DLD1 (cell line): ENCODE data around the gene NTNG2.

Source experiments
- in situ Hi-C: cut with HindIII; loops from 2 replicates; pipeline ENCODE4 v1.10.0; 2017; ENCODE audit warnings: low sequenced_read_pairs

The NTNG2 gene

DNA sequence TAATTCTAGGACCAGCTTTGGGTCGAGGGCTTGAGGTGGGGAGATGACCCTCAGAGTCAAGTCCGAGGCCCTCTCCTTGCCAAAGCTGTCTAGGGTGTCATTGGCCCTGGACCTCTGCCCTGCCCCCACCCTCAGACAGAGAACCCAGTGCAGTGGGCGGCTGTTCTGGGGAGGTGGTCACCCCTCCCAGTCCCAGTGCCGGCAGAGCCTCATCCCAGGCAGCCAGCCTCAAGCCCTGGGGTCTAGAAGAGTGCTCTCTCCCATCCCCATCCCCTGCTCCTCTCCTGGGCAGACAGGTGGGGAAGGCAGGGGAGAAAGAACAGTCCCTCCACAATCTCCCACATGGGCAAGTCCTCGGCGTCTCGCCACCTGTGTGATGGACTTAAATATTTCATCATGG, 7.0 kb downstream of the NTNG2 start:
- in situ Hi-C loops: no loop called here

- in situ Hi-C loops: no loop called here
Observed at GRCh38 chr9:132169672-132170392, 8.0 kb downstream of the NTNG2 start.

GRCh38 chr9:132171702-132172101, 9.8 kb downstream of the NTNG2 start:
- in situ Hi-C loops: no loop called here

DNA sequence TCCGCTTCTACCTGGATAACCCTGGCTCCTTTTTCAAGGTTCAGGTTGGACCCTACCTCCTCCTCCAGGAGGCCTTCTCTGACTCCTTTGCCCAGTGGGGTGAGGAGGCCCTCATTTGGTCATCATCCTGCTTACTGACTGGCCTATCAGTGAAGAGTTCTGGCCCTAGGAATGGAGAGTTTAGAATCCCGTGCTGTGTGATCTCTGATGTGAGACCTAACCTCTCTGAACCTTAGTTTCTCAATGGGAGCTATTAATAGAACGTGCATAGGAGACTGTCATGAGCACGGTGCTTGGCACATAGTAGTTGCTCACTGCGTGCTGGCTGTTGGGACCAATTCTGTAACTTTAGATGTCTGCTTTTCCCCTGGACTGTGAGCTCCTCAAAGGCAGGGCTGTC, 10.3 kb downstream of the NTNG2 start:
- in situ Hi-C loops: no loop called here

- in situ Hi-C loops: no loop called here
Observed at GRCh38 chr9:132175431-132175830, 13.6 kb downstream of the NTNG2 start.

GRCh38 chr9:132176338-132176737, 14.5 kb downstream of the NTNG2 start:
- in situ Hi-C loops: no loop called here

DNA sequence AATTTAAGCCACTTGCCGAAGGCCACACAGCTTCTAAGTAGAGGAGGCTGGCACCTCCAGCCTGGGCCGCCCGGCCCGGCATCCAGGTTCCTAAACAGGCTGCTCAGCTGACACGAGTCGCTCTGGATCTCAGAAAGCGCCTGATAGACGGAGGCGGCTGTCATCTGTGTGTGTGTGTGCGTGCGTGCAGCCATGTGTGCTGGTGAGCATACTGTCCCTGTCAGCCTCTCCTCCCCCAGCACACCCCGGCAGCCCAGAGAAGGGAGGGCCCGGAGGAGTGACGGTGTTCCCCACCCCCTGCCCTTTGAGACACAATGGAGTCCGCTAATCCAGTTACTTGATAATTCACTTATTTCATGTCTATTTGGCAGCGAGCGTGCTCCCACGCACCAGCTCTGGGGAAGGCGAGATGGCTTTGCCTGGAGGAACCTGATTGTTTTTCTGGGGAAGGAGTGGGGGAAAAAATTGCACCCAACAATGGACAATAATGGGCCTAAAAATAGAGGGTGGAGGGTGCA, 20.0 kb downstream of the NTNG2 start:
- in situ Hi-C loops: no loop called here

- in situ Hi-C loops: no loop called here
Observed at GRCh38 chr9:132182314-132183091, 20.6 kb downstream of the NTNG2 start.

DNA sequence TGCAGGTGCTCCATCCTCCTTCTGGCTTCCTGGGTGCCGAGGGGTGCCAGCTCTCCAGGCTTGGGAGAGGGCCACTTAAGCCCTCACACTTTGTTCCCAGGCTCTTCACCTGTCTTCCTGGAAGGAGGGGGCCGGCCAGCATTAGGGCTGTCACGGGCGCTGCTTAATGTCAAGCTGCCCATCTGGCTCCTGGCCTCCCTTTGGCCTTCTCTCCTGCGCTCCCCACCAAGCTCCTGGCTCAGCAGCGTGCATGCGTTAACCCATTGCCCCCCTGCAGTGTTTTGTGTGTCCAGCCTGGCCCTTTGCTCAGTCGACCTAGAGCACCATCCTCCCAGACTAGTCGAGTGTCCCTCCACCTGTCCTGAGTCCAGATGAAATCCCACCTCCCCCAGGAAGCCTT, 21.3 kb downstream of the NTNG2 start:
- in situ Hi-C loops: no loop called here

GRCh38 chr9:132183715-132184114, 21.9 kb downstream of the NTNG2 start:
- in situ Hi-C loops: no loop called here

GRCh38 chr9:132184124-132184523, 22.3 kb downstream of the NTNG2 start:
- in situ Hi-C loops: no loop called here

- in situ Hi-C loops: no loop called here
Observed at GRCh38 chr9:132185073-132186009, 23.5 kb downstream of the NTNG2 start.

DNA sequence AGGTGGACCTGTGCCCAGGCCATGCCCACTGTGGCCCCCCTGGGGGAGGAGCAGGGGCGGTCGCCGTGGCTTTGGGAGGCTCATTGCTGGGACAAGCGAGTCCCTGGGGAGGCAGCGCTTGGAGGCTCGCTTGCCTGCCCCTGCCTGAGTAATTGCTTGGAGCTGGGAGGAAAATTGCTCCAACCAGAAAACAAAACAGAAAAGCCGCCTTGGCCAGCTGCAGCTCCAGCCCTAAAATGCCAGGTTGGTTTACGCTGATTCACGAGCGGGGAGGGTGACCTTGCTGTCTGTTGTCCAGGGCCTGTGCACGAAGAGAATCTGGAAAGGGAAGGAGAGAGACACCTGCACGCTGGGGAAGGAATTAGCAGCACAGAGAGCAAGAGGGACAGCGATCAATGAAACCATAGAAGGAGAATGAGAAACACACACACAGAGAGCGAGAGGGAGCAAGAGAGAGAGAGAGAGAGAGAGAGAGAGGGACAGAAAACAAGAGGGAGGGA, 25.3 kb downstream of the NTNG2 start:
- in situ Hi-C loops: no loop called here

GRCh38 chr9:132190966-132191365, 29.1 kb downstream of the NTNG2 start:
- in situ Hi-C loops: no loop called here

DNA sequence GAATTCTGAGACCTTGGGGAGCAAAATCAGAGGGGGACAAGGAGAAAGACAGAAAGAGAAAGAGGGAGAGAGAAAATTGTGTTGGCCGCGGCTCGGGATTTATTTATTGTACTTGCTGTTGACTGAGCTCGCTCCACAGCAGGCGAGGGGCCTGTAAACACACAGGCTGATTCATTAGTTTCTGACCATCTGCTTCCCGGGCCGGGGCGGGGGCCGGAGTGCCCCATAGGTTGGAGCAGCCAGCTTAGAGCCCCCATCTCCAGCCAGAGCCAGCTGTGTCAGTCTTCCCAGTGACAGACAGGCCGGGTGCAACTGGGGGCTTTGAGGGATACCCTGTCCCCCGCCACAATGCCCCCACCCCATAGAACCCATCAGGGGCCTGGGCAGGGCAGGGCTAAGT, 30.9 kb downstream of the NTNG2 start:
- in situ Hi-C loops: no loop called here

DNA sequence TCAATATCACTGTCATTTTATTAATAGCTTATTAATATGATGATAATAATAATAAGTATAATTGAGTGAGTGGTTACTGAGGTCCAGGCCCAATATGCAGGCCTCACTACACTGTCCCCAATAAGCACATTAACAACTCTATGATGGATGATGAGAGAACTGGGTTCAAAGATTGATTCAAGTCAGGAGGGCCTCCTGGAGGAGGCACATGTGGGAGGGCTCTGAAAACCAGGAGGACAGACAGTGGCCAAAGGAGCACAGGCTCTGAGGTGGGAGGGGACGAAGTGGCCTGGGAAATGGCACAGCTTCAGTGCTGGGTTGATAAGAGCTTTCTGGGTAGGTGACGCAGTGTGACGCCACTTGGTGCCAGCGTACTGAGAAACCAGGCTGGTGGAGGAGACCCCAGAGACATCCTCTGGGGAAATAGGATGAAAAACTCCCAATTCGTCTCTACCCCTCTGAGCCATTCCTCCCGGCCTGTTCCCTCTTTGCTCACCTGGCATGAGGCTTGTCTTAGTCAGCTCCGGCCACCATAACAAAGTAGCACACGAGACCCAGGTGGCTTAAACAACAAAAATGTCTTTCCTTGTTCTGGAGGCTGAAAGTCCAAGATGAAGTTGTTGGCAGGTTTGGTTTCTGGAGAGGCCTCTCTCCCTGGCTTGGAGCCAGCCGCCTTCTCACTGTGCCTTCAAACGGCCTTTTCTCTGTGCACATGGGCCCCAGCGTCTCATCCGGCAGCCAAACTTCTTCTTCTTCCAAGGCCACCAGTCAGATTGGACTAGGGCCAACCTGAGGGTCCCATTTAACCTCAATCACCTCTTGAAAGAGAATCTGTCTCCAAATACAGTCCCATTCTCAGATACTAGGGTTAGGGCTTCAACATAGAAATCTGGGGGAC, 31.6 kb downstream of the NTNG2 start:
- in situ Hi-C loops: no loop called here

DNA sequence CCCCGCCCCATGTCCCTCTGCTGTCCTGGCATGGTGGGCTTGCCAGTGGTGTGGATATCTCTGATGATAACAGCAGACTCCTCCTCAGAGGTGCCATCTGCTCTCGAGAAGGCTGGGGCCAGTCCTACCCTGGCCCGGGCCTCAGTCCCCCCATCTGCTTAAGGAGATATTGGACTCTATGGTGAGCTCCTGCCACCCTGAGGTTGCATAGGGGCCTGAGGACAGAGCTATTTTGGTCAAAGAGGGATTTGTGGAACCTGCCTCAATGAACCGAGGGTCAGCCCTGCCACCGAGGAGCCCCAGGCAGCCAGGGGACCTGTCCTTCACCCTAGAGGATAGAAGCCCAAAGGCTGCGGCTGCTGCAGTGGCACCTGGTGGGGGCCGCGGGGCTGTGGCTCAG, 32.6 kb downstream of the NTNG2 start:
- in situ Hi-C loops: no loop called here

DNA sequence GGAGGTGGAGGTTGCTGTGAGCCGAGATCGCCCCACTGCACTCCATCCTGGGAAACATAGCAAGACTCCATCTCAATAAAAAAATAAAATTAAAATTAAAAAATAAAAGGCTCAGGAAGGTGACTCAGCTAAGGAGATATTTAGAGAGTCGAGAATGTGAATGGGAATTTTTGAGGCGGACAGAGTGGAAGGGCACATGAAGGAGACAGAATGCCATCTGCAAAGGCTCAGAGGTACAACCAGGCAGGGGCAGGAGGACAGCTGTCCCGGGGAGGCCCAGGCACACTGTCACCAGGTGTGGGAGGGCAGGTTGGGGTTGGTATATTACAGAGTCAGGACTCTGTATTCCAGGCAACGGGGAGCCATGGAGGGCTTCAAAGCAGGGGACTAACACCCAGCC, 35.5 kb downstream of the NTNG2 start:
- in situ Hi-C loops: no loop called here

- in situ Hi-C loops: no loop called here
Observed at GRCh38 chr9:132197856-132198550, 36.1 kb downstream of the NTNG2 start.
